ENCODE results near the gene KRTAP4-6.
"Not testable (repeated sequence)": the region's sequence is repeated elsewhere in the genome, so short reads cannot be mapped to it uniquely, and the experiment has no call there.

Gene KRTAP4-6

GRCh38 chr17:41140360-41141131, at the start of gene KRTAP4-6:
Gene KRTAP4-6, minus strand, starts transcription at chr17:41140544. Its CDS starts 57 bp downstream, at chr17:41140487.
- DNase-seq (ENCODE audit: low read depth) = peak; percentile 73
- H3K4me3 ChIP-seq (ENCODE audit: low read length) = no peak within 1 kb of the TSS
- no peak for TF ChIP-seq CTCF (conservative IDR thresholded peaks at IDR 0.05; ENCODE audit: low read depth, low read length)

- not testable (repeated sequence) for DNase-seq (ENCODE audit: low read depth); H3K4me3 ChIP-seq (ENCODE audit: low read length)
These were observed 49.5 kb upstream of the KRTAP4-6 start, which contains the start of gene KRTAP9-1 for GRCh38 chr17:41189837-41190318. Gene KRTAP9-1, plus strand, starts transcription at chr17:41189887. Its CDS starts 0 bp downstream, at chr17:41189887.

GRCh38 chr17:41186872-41187271, 46.5 kb upstream of the KRTAP4-6 start:
- no peak for DNase-seq (ENCODE audit: low read depth)
- TF ChIP-seq CTCF (conservative IDR thresholded peaks at IDR 0.05; ENCODE audit: low read depth, low read length) = no peak
- no peak overlapping the region for H3K4me3 ChIP-seq (ENCODE audit: low read length)

- no peak for TF ChIP-seq CTCF (conservative IDR thresholded peaks at IDR 0.05; ENCODE audit: low read depth, low read length)
- no peak overlapping the region for H3K4me3 ChIP-seq (ENCODE audit: low read length)
- no peak for DNase-seq (ENCODE audit: low read depth)
These were observed 44.7 kb upstream of the KRTAP4-6 start for GRCh38 chr17:41185001-41185400.

- no peak for DNase-seq (ENCODE audit: low read depth)
- no peak for TF ChIP-seq CTCF (conservative IDR thresholded peaks at IDR 0.05; ENCODE audit: low read depth, low read length)
These were observed 44.2 kb upstream of the KRTAP4-6 start, which contains the start of gene KRTAP4-1 for GRCh38 chr17:41184480-41184961. Gene KRTAP4-1, minus strand, starts transcription at chr17:41184911. Its CDS starts 57 bp downstream, at chr17:41184854.

GRCh38 chr17:41178843-41179616, 38.7 kb upstream of the KRTAP4-6 start:
- DNase-seq (ENCODE audit: low read depth) = no peak
- no peak overlapping the region for H3K4me3 ChIP-seq (ENCODE audit: low read length)
- no peak for TF ChIP-seq CTCF (conservative IDR thresholded peaks at IDR 0.05; ENCODE audit: low read depth, low read length)

More at GRCh38 chr17:41184480-41184961, 44.2 kb upstream of the KRTAP4-6 start, which contains the start of gene KRTAP4-1:
- H3K4me3 ChIP-seq (ENCODE audit: low read length) = no peak within 1 kb of the TSS

- TF ChIP-seq CTCF (conservative IDR thresholded peaks at IDR 0.05; ENCODE audit: low read depth, low read length) = no peak
- DNase-seq (ENCODE audit: low read depth) = peak; percentile 2
- H3K4me3 ChIP-seq (ENCODE audit: low read length) = no peak overlapping the region
These were observed 38.0 kb upstream of the KRTAP4-6 start for GRCh38 chr17:41178341-41178740.
